Activated CD8-positive, alpha-beta memory T cell treated with anti-CD3 and anti-CD28 coated beads for 4 hours (primary cell): ENCODE data around the gene MAP2K4.

Experiments
- DNase-seq, 2 donors: peaks; one replicate each; pipeline ENCODE4 v3.0.0-alpha.2; 2020; ENCODE audit warnings: low read depth in 2 of 2

Gene MAP2K4

GRCh38 chr17:12037970-12038369 lies 17.3 kb downstream of the MAP2K4 start:
- DNase-seq = no peak

GRCh38 chr17:12040478-12040877 lies 19.8 kb downstream of the MAP2K4 start:
- no peak for DNase-seq

GRCh38 chr17:12041312-12041711 lies 20.6 kb downstream of the MAP2K4 start:
- DNase-seq = no peak

- no peak for DNase-seq
Measured at GRCh38 chr17:12043702-12044101, 23.0 kb downstream of the MAP2K4 start.

- DNase-seq = no peak
Measured at GRCh38 chr17:12046786-12047185, 26.1 kb downstream of the MAP2K4 start.

GRCh38 chr17:12047681-12048376 lies 27.2 kb downstream of the MAP2K4 start:
- DNase-seq = no peak

- no peak for DNase-seq
Measured at GRCh38 chr17:12048843-12049473, 28.3 kb downstream of the MAP2K4 start.

GRCh38 chr17:12050646-12051225 lies 30.1 kb downstream of the MAP2K4 start:
- DNase-seq = no peak

GRCh38 chr17:12053552-12053951 lies 32.9 kb downstream of the MAP2K4 start:
- no peak for DNase-seq

GRCh38 chr17:12055889-12056288 lies 35.2 kb downstream of the MAP2K4 start:
- DNase-seq = no peak

- no peak for DNase-seq
Measured at GRCh38 chr17:12057520-12057919, 36.8 kb downstream of the MAP2K4 start.

- no peak for DNase-seq
Measured at GRCh38 chr17:12058535-12058934, 37.9 kb downstream of the MAP2K4 start.

- DNase-seq = no peak
Measured at GRCh38 chr17:12062249-12062648, 41.6 kb downstream of the MAP2K4 start.

GRCh38 chr17:12064395-12064794 lies 43.7 kb downstream of the MAP2K4 start:
- no peak for DNase-seq

GRCh38 chr17:12067485-12067884 lies 46.8 kb downstream of the MAP2K4 start:
- DNase-seq = no peak

- DNase-seq = no peak
Measured at GRCh38 chr17:12068946-12069345, 48.3 kb downstream of the MAP2K4 start.

- DNase-seq = no peak
Measured at GRCh38 chr17:12070561-12070960, 49.9 kb downstream of the MAP2K4 start.

- no peak for DNase-seq
Measured at GRCh38 chr17:12074346-12074745, 53.7 kb downstream of the MAP2K4 start.

- no peak for DNase-seq
Measured at GRCh38 chr17:12077773-12078172, 57.1 kb downstream of the MAP2K4 start.

GRCh38 chr17:12078791-12079190 lies 58.1 kb downstream of the MAP2K4 start:
- DNase-seq = no peak

GRCh38 chr17:12081720-12082119 lies 61.0 kb downstream of the MAP2K4 start:
- DNase-seq = no peak

GRCh38 chr17:12085076-12085949 lies 64.6 kb downstream of the MAP2K4 start:
- no peak for DNase-seq
